H1 (cell line): ENCODE measurements around the gene HLF. TPM values are rescaled to one million over a fixed set of nuclear protein-coding genes. Genes with fewer than 3 reads are reported as not detected.

Source experiments
- KDM1A ChIP-seq: fragments of 200-600, 300-600 bp; sonication (generic); IDR thresholded peaks from 2 replicates; pipeline ENCODE4 v1.7.1; 2016; ENCODE audit warnings: mild to moderate bottlenecking, low read length, borderline replicate concordance
- polyA plus RNA-seq, 7 experiments: library from polyadenylated mRNA; depleted of rRNA in 3 of 7; stranded (reverse) in 5 of 7; unstranded in 2 of 7; fragments of >200 nt in 5 of 7; fragments of 200-250 nt in 2 of 7; gene quantifications; 1 replicate in 5 of 7; 2 replicates in 1 of 7; 4 replicates in 1 of 7; pipeline versions ENCODE4 v1.2.1 to v1.2.3, GENCODE V29; 2011 to 2013; ENCODE audit warnings: missing spikeins in 2 of 7, mixed read lengths in 2 of 7
- total RNA-seq: library from RNA; stranded (reverse); fragmentation: NEBNext Ultra II Directional; extraction: Animal tissue kit (Norgen Biotek cat#: 25700); gene quantifications from 2 replicates; pipeline ENCODE4 v1.2.1, GENCODE V29; 2021

The HLF gene
- total and polyA plus RNA-seq, 2 of the 8 experiments (the other 6 are each of a cell fraction or from before 2014, with no cell fraction given) = 0.39 to 0.60 TPM

- TF ChIP-seq KDM1A = no peak
Observed at GRCh38 chr17:55249861-55250260, 14.9 kb upstream of the HLF start (continued).
